ENCODE results near the gene HOXA9. TPM values are rescaled to one million over a fixed set of nuclear protein-coding genes. Genes with fewer than 3 reads are reported as not detected.

The HOXA9 gene
- total and polyA plus RNA-seq, 10 of the 15 experiments (the other 5 are each of a cell fraction or from before 2014, with no cell fraction given): not detected

DNA sequence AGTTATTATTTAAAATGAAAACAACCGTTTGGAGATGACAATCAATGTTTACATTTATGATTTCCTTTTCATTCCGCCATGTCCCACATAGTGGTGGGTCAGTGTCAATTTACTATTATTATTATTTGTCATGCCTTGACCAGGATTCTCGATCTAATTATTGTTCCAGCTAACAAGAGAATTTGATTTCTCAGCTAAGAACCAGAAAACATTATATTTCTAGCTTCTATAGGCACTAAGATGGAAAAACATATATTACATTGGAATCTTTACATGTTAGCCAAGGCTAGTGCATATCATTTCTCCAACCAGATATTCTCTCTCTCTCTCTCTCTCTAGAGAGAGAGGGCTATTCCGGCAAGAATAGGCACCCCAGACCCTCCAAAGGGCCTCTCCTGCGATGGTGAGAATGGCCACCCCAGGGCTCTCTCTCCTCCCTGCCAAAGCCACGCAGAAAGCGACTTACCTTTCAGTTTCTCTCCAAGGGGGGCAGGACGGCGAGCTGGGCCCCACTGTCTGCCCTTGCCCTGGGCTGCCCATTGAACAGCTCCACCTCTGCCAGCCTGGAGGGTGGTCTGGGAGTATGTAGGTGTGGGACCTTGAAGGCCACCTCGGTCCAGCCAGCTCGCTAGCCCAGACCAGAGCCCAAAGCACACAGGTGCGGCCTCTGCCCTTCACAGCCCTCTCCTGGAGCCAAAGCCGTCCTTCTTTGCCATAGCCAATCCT is 15.3 kb downstream of the HOXA9 start:
- 27% methylated on average over 13 of the region's 13 CpGs for WGBS (ENCODE audit: insufficient coverage, insufficient replicate concordance, low lambda C conversion rate, missing lambda C conversion rate)
- TF ChIP-seq CHD1 (IDR thresholded peaks at IDR 0.05; ENCODE audit: low read depth, low read length) (no peak), SRF (IDR thresholded peaks at IDR 0.05; ENCODE audit: low read depth in 2 of 2, low read length in 2 of 2) (no peak), EP300 (IDR thresholded peaks at IDR 0.05; ENCODE audit: borderline replicate concordance in 1 of 2, control insufficient read depth in 1 of 2, low read depth in 2 of 2, low read length in 2 of 2) (no peak), NBN (IDR thresholded peaks at IDR 0.05) (no peak), NRF1 (conservative IDR thresholded peaks at IDR 0.05; ENCODE audit: low read depth, low read length) (no peak), RAD21 (IDR thresholded peaks at IDR 0.05; ENCODE audit: insufficient read depth, low read depth, low read length) (no peak), IRF4 (IDR thresholded peaks at IDR 0.05; ENCODE audit: low read depth, low read length) (no peak)
- H3K4me1 ChIP-seq (ENCODE audit: control insufficient read depth, insufficient read depth, low read length): no peaks in the 10 kb centered on the region; the same call in 1 of the 2 replicates
- SMC1A ChIA-PET (ENCODE audit: uncharacterized antibody, unreplicated experiment): interaction anchor here (0.6 to 3.2 kb wide), 16 partner anchors 9 to 1257 kb away, joined by 3 to 17 read pairs (median 4); partner anchors contain the start of gene SKAP2
- H3K9me3 ChIP-seq (replicated peaks; ENCODE audit: control insufficient read depth, insufficient read depth, low read length): no peaks in the 10 kb centered on the region; the same call in 2 of the 3 replicates
- DNase-seq (ENCODE audit: low read depth, low spot score) (no peak), FAIRE-seq (no peak), ATAC-seq (peak; percentile 37)
- POLR2A ChIA-PET: interaction anchor here (0.5 to 1.2 kb wide), 3 partner anchors 52 to 86 kb away, joined by 3 read pairs; no protein-coding TSS in a partner anchor
- H3K9ac ChIP-seq (ENCODE audit: control insufficient read depth, insufficient read depth, low read length): no peak overlapping the region
- RAD21 ChIA-PET (ENCODE audit: unreplicated experiment): interaction anchor here (0.6 to 2.8 kb wide), 12 partner anchors 11 to 467 kb away, joined by 3 to 10 read pairs (median 4); no protein-coding TSS in a partner anchor
- H3K27ac ChIP-seq (ENCODE audit: control insufficient read depth, insufficient read depth): no peak overlapping the region
- H4K20me1 ChIP-seq (ENCODE audit: control insufficient read depth, insufficient read depth): no peaks in the 10 kb centered on the region
- H3K79me2 ChIP-seq (ENCODE audit: control insufficient read depth, insufficient read depth, low read length): no peaks in the 10 kb centered on the region
- CTCF ChIA-PET: interaction anchor here (0.5 to 5.5 kb wide), 21 partner anchors 9 to 780 kb away, joined by 3 to 38 read pairs (median 5); partner anchors contain the start of gene HOXA1
- BruUV-seq (replicated peaks): no TSS peak
- in situ Hi-C loops (cut with MboI) (loop anchor here (25.0 kb wide), 1 partner anchor 1063 kb away; no protein-coding TSS in a partner anchor), intact Hi-C loops (cut with micrococcal nuclease; ENCODE audit: unreplicated experiment) (no loop called here)
- H3K36me3 ChIP-seq (ENCODE audit: control insufficient read depth in 2 of 2, insufficient read depth in 2 of 2, low read length in 1 of 2): no peaks in the 10 kb centered on the region
- H3K4me2 ChIP-seq (ENCODE audit: control insufficient read depth, insufficient read depth): peak overlapping the region; percentile 91
- no peak overlapping the region for H3K4me3 ChIP-seq
- peak overlapping the region; percentile 46 for H2AFZ ChIP-seq (ENCODE audit: control insufficient read depth, low read depth, low read length)
- peaks cover 15 to 54% of the 10 kb centered on the region in 2 experiments for H3K27me3 ChIP-seq (replicated peaks in 1 of 2; ENCODE audit: control insufficient read depth in 2 of 2, insufficient read depth in 2 of 2, low read length in 1 of 2)

Data from GM12878 (cell line).